ENCODE measurements around the gene TMEM231.
"Not testable (repeated sequence)": the region's sequence is repeated elsewhere in the genome, so short reads cannot be mapped to it uniquely, and the experiment has no call there.

TMEM231 gene

GRCh38 chr16:75555707-75556430 is at the start of gene TMEM231:
TMEM231 (minus strand) TSS chr16:75556252; CDS start chr16:75556209, 43 bp downstream.
- in situ Hi-C loops (cut with MboI; ENCODE audit: low sequenced_read_pairs): no loop called here

GRCh38 chr16:75603241-75603640 is 47.2 kb upstream of the TMEM231 start:
- in situ Hi-C loops (cut with MboI; ENCODE audit: low sequenced_read_pairs): no loop called here

- in situ Hi-C loops (cut with MboI; ENCODE audit: low sequenced_read_pairs): no loop called here
These were observed 43.6 kb upstream of the TMEM231 start for GRCh38 chr16:75599452-75600277.

GRCh38 chr16:75593825-75594820 is 38.1 kb upstream of the TMEM231 start:
- in situ Hi-C loops (cut with MboI; ENCODE audit: low sequenced_read_pairs): no loop called here

- in situ Hi-C loops (cut with MboI; ENCODE audit: low sequenced_read_pairs): no loop called here
These were observed 37.3 kb upstream of the TMEM231 start for GRCh38 chr16:75593308-75593707.

- in situ Hi-C loops (cut with MboI; ENCODE audit: low sequenced_read_pairs): not testable (repeated sequence)
These were observed 35.9 kb upstream of the TMEM231 start for GRCh38 chr16:75591927-75592326.

- in situ Hi-C loops (cut with MboI; ENCODE audit: low sequenced_read_pairs): no loop called here
These were observed 35.1 kb upstream of the TMEM231 start for GRCh38 chr16:75590920-75591843.

GRCh38 chr16:75589306-75589705 is 33.3 kb upstream of the TMEM231 start:
- in situ Hi-C loops (cut with MboI; ENCODE audit: low sequenced_read_pairs): no loop called here

- in situ Hi-C loops (cut with MboI; ENCODE audit: low sequenced_read_pairs): no loop called here
These were observed 32.7 kb upstream of the TMEM231 start for GRCh38 chr16:75588716-75589115.

GRCh38 chr16:75584108-75584507 is 28.1 kb upstream of the TMEM231 start:
- in situ Hi-C loops (cut with MboI; ENCODE audit: low sequenced_read_pairs): no loop called here

- in situ Hi-C loops (cut with MboI; ENCODE audit: low sequenced_read_pairs): no loop called here
These were observed 23.3 kb upstream of the TMEM231 start for GRCh38 chr16:75579281-75579834.

- in situ Hi-C loops (cut with MboI; ENCODE audit: low sequenced_read_pairs): no loop called here
These were observed 22.7 kb upstream of the TMEM231 start for GRCh38 chr16:75578725-75579124.

GRCh38 chr16:75578212-75578611 is 22.2 kb upstream of the TMEM231 start:
- in situ Hi-C loops (cut with MboI; ENCODE audit: low sequenced_read_pairs): no loop called here

- in situ Hi-C loops (cut with MboI; ENCODE audit: low sequenced_read_pairs): no loop called here
These were observed 20.3 kb upstream of the TMEM231 start for GRCh38 chr16:75576384-75576811.

GRCh38 chr16:75575958-75576357 is 19.9 kb upstream of the TMEM231 start:
- in situ Hi-C loops (cut with MboI; ENCODE audit: low sequenced_read_pairs): no loop called here

GRCh38 chr16:75573955-75574354 is 17.9 kb upstream of the TMEM231 start:
- in situ Hi-C loops (cut with MboI; ENCODE audit: low sequenced_read_pairs): no loop called here

- in situ Hi-C loops (cut with MboI; ENCODE audit: low sequenced_read_pairs): no loop called here
These were observed 17.0 kb upstream of the TMEM231 start for GRCh38 chr16:75572864-75573542.

- in situ Hi-C loops (cut with MboI; ENCODE audit: low sequenced_read_pairs): no loop called here
These were observed 14.5 kb upstream of the TMEM231 start for GRCh38 chr16:75570396-75571065.
